Retinal pigment epithelial cell (primary cell): ENCODE data around the gene NR2F2.

Experiments used
- DNase-seq: peaks from one replicate; pipeline ENCODE4 v3.0.0-alpha.2; 2010; ENCODE audit warnings: low read depth
- H3K4me3 ChIP-seq: 2 replicates; pipeline ENCODE4 v1.5.1; 2011; ENCODE audit warnings: mild to moderate bottlenecking, low read length, control low read depth, moderate library complexity
- TF ChIP-seq, protein P1 (sequence below): conservative IDR thresholded peaks from 2 replicates; pipeline ENCODE4 v1.5.1; 2011; ENCODE audit warnings: low read depth, low read length, control low read depth, inconsistent platforms

Gene NR2F2

DNA sequence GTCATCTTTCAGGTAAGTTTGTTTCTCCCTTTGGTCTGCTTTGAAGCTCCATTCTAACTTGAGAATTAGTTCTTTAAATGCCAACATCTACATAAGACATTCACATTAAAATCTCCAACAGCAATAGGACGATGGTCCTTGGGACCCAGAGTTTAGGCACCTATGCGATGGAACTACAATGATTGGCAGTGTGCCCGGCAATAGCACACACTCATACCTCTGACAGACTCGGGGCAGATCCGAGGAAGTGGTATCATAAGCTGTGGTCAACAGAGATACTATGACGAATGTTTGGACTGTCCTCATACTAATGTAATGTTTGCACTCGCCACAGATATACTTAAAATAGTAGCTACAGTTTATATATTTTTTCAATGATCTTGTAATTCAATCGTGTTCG lies 34.2 kb upstream of the NR2F2 start:
- no peak overlapping the region for H3K4me3 ChIP-seq
- TF ChIP-seq, protein P1, sequence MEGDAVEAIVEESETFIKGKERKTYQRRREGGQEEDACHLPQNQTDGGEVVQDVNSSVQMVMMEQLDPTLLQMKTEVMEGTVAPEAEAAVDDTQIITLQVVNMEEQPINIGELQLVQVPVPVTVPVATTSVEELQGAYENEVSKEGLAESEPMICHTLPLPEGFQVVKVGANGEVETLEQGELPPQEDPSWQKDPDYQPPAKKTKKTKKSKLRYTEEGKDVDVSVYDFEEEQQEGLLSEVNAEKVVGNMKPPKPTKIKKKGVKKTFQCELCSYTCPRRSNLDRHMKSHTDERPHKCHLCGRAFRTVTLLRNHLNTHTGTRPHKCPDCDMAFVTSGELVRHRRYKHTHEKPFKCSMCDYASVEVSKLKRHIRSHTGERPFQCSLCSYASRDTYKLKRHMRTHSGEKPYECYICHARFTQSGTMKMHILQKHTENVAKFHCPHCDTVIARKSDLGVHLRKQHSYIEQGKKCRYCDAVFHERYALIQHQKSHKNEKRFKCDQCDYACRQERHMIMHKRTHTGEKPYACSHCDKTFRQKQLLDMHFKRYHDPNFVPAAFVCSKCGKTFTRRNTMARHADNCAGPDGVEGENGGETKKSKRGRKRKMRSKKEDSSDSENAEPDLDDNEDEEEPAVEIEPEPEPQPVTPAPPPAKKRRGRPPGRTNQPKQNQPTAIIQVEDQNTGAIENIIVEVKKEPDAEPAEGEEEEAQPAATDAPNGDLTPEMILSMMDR: no peak
- DNase-seq: no peak

DNA sequence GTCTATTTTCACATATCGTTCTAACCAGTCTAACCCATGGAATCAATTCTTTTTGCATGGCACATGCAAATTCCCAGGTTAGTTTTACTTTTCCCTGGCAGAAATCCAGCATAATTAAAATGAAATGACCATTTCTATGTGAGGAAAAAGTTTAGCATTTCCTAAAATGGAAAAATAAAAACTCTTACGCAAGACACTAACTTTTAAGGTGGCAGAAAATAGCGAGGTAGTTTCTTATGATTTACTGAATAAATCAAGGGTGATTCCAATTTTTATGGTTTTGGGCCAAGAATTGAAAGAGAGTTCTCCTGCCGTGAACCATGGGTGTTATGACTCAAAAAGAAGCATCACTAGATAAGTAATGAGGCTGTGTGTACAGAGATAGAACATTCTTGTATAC lies 32.7 kb upstream of the NR2F2 start:
- TF ChIP-seq, protein P1: no peak
- no peak for DNase-seq
- no peak overlapping the region for H3K4me3 ChIP-seq

DNA sequence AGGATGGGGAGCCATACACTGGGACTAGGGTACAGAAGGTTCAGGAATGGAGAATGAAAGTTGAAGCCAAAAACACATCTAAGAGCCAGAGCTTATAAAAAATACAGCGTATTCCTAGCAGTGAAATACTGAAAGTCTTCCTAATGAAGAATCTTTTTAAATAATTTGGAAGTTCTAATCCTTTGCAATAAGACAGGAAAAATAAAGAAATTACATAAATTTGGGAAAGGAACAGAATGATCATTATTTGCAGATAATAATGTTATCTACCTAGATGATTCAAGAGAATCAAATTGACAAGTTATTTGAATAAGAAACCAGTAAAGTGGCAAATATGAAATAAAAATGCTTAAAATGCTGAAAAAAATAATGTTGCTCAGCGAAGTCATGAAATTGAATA lies 32.3 kb upstream of the NR2F2 start:
- H3K4me3 ChIP-seq: no peak overlapping the region
- DNase-seq: no peak
- TF ChIP-seq, protein P1: no peak

DNA sequence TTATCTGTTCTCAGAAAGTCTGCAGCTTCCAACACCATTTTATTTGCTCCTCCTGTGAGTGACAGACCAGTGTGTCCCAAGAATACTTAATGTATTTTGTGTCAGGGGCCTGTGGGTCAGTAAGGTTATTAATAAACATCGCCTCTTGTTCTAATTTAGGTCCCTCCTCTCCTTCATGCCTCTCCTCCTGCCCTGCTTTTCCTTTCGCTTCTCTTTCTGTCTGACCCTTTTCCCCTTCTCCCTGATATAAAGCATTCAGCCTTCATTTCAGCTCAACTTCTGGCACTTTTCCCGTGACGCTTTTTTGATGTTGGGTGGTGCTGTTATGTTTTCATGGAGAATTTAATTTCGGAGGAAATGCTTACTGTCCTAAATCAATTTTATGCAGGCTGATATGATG lies 29.7 kb upstream of the NR2F2 start:
- no peak for DNase-seq
- no peak overlapping the region for H3K4me3 ChIP-seq
- TF ChIP-seq, protein P1: no peak

DNA sequence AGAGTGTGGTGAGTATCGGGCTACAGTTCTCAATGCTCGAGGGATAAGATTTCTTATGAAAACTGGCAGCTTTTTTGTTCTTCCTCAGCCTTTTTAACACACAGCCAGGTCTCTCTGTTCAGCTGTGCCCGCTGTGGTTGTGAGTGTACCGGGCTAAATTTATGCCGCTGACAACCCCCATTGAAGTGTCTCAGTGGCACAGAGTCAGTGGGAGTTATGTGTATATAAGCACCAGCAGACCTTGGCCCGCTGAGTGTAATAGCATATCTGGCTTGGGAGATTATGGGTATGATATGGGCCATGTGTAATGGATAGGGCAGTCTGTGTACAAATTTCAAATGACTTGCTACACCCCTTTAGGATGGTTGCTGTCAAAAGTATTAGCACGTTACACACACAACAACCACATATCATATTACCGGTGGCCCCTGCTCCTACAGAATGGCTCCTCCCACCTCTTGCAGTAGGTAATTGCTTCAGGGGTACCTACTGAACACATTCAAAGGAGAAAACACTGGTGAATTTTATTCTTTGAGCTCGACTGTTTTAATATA lies 26.9 kb upstream of the NR2F2 start:
- no peak for DNase-seq
- H3K4me3 ChIP-seq: no peak overlapping the region
- TF ChIP-seq, protein P1: no peak

DNA sequence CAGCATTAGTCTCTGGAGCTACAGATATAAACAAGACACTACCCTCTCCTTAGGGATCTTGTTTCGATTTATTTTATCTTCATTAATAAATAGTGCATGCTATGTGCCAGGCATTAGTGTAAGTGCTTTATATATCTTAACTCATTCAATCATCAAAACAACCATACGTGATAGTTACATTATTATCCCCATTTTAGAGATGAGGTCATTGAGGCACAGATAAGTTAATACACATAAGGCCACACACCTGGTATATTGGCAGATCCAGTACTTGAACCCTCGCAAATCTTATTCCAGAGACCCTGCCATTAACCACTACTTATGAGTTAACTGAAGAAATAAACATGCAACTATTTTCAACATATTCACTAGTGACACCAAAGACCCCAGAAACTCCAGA lies 25.7 kb upstream of the NR2F2 start:
- no peak for DNase-seq

DNA sequence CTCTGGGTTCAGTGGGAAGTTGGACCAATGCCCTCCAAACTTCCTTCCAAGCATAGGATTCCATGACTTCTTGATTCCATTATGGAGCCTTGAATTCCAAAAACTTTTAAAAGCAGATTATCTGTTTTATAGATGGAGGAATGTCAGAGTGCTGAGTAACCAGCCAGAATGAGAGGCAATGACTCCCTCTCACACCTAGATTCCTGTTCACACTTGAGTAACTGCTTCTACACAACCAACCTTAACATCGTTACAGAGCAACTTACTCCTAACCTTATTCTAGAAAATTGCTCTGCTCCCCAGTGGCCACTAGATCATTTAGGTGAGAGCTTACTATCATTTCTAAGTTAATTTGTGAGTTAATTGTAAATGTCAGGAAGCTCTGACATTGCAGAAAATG lies 24.2 kb upstream of the NR2F2 start:
- TF ChIP-seq, protein P1: no peak
- DNase-seq: no peak
- H3K4me3 ChIP-seq: no peak overlapping the region

More for the DNA sequence above, 25.7 kb upstream of the NR2F2 start:
- no peak overlapping the region for H3K4me3 ChIP-seq
- TF ChIP-seq, protein P1: no peak
